HG03280 (cell line): ENCODE data around the gene CHN2.

Experiments
- ATAC-seq: cut with Tn5 transposase; IDR thresholded peaks from one replicate; pipeline ENCODE4 v1.9.1; 2021; ENCODE audit warnings: mild to moderate bottlenecking, moderate library complexity; ENCODE audit not compliant: unreplicated experiment

Gene CHN2

GRCh38 chr7:29304756-29305155 lies 110.2 kb downstream of the CHN2 start:
- no peak for ATAC-seq

- no peak for ATAC-seq
Measured at GRCh38 chr7:29306319-29306991, 111.9 kb downstream of the CHN2 start.

- ATAC-seq = no peak
Measured at GRCh38 chr7:29308424-29308823, 113.8 kb downstream of the CHN2 start.

GRCh38 chr7:29309041-29309854 lies 114.7 kb downstream of the CHN2 start:
- ATAC-seq = no peak

GRCh38 chr7:29310625-29311024 lies 116.0 kb downstream of the CHN2 start:
- ATAC-seq = no peak

- ATAC-seq = no peak
Measured at GRCh38 chr7:29311314-29311713, 116.7 kb downstream of the CHN2 start.

GRCh38 chr7:29314148-29314547 lies 119.6 kb downstream of the CHN2 start:
- no peak for ATAC-seq

GRCh38 chr7:29315122-29315891 lies 120.7 kb downstream of the CHN2 start:
- ATAC-seq = no peak

- ATAC-seq = no peak
Measured at GRCh38 chr7:29315892-29316270, 121.3 kb downstream of the CHN2 start.

GRCh38 chr7:29316926-29317325 lies 122.4 kb downstream of the CHN2 start:
- ATAC-seq = no peak

- ATAC-seq = no peak
Measured at GRCh38 chr7:29318853-29319718, 124.5 kb downstream of the CHN2 start.

- ATAC-seq = no peak
Measured at GRCh38 chr7:29319719-29320521, 125.3 kb downstream of the CHN2 start.

- no peak for ATAC-seq
Measured at GRCh38 chr7:29320577-29320976, 126.0 kb downstream of the CHN2 start.

GRCh38 chr7:29322023-29322712 lies 127.6 kb downstream of the CHN2 start:
- no peak for ATAC-seq

GRCh38 chr7:29325476-29325875 lies 130.9 kb downstream of the CHN2 start:
- no peak for ATAC-seq

- ATAC-seq = no peak
Measured at GRCh38 chr7:29326864-29327263, 132.3 kb downstream of the CHN2 start.

- ATAC-seq = no peak
Measured at GRCh38 chr7:29327455-29327854, 132.9 kb downstream of the CHN2 start.

GRCh38 chr7:29328045-29328444 lies 133.5 kb downstream of the CHN2 start:
- ATAC-seq = no peak

- ATAC-seq = no peak
Measured at GRCh38 chr7:29328811-29329210, 134.2 kb downstream of the CHN2 start.
